ENCODE results near the gene IGFL4.

IGFL4 gene

DNA sequence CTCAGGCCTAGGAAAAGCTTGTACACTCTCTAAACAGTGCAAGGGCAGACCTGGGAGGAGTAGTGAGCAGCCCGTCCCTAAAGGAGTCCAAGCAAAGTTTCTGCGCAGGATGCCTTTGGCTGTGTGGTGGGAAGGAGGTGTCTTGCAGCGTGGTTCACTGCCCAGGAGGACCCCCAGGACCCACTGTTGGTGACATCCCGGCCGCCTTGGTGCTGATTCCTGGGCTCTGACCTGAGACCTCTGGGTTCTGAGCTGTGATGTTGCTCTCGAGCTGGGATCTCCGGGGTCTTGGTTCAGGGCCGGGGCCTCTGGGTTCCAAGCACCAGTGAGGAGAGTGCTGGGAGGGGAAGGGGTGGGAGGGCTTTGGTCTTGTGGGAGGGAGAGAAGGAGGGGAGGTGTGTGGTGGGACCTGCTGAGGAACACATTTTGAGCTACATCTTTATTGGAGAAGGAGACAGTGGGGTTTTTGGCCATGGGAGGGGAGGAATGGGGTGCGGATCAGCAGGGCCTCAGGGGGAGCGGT lies 22.0 kb downstream of the IGFL4 start:
- DNase-seq = no peak

DNA sequence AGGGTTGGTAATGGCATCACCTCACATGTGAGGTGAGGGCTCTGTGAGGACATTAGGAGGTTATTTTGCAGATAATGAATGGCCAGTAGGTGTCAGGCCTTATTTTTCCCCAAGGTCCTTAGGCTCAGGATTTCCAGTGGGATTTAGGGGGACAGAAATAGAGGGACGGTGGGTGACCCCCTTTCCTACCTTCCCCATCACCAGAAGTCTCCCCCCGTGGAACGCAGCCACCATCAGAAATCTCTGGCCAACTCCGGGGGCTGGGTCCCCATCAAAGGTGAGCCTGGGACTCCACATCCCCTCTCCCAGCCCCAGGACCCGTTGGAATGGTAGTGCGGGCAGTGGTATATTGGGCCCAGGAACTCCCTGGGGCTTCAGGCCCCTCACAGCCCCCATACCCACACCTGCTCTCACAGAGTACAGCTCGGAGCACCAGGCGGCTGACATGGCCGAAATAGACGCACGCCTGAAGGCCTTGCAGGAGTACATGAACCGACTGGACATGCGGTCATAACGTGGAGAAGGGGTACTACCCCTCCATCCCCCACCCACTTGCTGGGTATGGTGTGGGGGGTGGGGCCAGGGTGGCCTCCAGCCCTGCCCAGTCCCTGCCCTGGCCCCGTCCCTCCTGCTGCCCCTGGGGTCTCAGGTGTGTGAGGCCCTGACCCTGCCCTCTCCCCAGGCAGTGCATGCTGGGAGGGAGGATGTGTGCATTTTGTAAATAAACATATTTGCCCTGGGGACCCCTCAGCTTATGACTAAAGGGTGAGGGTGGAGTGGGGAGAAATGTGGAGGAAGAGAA lies 22.7 kb downstream of the IGFL4 start:
- no peak for DNase-seq

DNA sequence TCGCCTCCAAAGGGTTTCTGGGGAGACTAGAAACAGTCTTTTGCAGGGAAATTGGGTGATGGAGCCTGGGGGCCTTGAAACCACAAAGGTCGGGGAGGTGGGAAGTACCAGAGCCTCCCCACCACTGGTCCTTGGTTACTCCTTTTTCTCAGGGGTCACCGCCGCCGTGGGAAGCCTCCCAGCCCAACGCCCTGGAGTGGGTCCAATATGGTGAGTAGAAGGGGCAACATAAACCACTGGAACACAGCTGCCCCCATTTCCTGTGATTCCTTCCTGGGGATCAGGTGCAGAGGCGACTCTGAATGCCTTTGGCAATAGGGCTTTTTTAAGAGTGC lies 23.7 kb downstream of the IGFL4 start:
- DNase-seq = no peak

DNA sequence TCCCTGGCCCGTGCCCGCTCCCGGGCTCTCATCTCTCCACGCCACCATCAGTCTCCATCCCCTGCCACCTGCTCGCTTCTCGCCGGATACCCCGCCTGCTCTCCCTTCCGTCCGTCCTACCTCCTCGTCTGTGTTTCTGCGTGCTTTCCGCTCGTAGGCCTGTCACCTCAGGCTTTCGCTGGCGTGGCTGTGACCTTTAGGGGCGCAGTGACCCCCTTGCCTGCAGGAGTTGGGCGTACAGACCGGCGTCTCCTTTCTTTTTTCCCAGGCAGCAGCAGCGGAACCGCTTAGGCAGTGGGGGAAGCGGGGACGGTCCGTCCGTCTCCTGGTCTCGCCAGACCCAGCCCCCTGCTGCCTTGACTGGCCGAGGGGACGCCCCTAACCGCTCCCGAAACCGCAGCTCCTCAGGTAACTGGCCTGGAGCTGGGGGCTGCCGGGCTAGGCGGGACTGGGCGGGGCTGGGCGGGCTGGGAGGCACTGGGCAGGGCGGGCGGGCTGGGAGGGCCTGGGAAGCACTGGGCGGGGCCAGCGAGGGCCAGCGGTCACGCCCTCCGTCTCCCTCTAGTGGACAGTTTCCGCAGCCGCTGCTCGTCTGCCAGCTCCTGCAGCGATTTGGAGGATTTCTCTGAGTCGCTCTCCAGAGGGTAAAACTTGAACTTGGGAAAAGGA lies 24.2 kb downstream of the IGFL4 start:
- peak; percentile 61 for DNase-seq

DNA sequence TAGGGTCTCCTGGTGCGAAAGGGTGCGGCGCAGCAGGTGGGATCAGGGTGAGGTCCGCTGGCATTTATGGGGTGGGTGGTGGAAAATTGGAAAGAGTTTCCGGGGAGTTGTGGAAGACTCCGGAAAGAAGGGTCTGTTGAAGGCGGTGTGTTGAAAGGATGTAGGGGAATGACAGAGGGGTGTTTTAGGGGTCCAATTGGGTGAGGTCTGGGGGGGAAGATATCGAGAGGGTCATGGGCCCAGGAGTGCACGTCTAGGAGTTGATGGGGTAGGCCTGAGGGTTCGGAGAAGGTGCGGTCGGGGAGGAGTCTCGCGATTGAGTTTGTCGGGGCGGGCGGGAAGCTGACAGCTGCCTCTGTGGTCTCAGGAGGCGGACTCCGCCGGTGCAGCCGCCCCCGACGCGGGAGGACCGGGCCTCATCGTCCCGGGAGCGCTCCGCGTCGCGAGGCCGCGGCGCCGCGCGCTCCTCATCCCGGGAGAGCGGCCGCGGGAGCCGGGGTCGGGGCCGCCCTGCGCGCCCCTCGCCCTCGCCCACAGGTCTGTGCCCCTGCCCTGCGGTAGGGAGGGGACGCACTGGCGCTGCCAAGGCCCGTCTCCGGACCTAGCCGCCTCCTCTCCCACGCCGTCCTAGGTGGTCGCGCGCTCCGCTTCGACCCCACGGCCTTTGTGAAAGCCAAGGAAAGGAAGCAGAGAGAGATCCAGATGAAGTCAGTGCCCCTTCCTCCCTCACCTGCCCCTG lies 24.9 kb downstream of the IGFL4 start:
- no peak for DNase-seq

DNA sequence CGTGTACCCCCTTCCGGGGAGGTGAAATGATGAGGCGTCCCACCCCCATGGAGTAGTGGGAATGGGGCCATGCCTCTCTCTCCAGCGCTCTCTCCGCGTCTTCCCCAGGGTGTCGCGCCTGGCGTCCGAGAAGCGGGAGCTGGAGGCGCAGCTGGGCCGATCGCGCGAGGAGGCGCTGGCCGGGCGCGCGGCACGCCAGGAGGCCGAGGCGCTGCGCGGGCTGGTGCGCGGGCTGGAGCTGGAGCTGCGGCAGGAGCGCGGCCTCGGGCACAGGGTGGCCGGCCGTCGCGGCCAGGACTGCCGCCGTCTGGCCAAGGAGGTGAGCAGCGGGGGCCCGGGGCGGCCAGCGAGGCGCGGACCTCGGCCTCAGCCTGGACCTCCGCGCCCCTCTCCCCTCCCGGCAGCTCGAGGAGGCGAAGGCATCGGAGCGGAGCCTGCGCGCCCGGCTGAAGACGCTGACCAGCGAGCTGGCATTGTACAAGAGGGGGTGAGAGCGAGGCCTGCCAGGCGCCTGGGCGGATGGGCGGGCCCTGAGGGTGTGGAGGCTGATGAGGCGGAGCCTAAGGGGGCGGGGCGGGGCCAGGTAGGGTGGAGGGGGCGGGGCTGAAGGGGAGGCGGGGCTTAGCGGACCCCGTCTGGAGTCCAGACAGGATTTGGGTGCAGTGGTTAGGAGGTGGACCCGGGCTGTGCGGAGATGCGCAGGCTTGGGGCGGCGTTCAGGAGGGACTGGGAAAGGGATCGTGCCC lies 25.7 kb downstream of the IGFL4 start:
- peak; percentile 61 for DNase-seq

DNA sequence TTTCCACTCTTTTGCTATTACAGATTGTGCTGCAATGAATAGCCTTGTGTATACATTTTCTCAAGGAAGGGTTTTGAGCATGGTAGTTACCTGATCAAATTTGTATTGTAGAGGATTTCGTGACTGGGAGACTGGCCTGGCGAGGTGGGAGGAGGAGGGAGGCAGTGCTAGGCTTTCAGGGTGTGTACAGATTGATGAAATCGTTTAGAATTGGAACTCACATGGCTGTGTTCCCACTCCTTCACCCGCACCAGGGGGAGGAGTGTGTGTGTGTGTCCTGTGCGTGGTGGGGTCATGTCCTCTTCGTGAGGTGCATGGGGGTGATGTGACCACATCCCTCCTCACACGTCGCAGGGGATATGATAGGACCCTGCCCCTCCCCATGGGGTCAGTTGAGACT lies 26.3 kb downstream of the IGFL4 start:
- no peak for DNase-seq

DNA sequence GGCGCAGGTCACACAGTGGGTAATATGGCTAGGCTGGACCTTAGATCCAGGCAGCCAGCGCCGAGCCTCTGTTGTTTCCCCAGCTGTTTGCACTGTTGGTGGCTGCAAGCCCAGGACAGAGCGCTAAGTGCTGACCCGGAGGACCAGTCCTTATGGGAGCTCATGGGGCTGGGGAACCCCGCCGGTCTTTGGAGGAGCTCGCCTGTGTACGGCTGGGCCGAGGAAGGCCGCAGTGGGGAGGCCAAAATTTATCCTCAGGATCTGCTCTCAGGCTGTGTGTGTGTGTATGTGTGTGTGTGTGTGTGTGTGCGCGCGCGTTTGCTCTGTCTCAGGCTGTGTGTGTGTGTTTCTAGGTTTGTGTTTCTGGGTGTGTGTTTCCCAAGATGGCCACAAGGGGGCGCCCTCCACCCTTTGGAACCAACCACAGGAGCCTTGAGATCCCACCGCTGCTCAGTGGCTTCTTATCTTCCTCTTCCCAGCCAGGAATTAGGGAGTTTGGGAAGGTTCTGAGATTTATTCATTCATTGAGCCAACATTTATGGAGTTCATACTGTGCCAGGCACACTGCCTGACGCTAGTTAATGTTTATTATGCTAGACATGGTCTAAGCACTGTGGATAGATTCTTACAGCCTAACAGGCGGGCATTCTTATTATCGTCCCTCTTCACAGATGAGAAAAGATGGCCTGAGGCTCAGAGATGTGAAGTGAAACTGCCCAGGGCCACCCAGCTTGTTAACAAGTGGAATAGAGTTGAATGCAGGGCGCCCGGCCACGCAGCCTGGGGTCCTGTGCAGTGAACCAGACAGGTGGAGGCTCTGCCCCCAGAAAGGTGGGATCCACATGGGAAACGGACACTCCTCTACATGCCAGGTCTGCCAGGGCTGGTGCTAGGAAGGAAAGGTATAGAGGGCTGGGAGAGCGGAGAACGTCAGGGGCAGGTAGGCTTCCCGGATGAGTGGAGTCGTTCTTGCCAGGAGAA lies 31.0 kb downstream of the IGFL4 start:
- peak; percentile 23 for DNase-seq

DNA sequence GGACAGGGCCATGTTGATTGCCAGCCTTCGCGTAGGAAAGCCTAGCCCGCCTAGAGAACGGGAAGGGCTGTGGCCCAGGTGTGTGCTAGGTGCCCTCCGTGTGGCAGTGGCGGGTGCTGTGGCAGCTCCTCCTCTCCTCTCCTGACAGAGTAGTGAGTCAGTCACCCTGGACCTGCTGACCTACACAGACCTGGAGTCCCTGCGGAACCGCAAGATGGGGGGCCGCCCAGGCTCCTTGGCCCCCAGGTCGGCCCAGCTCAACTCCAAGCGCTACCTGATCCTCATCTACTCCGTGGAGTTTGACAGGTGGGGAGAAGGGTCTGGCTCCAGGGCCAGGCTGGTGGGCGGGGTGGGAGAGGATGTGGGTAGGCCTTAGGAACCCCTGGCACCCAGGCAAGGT lies 34.4 kb downstream of the IGFL4 start:
- no peak for DNase-seq

DNA sequence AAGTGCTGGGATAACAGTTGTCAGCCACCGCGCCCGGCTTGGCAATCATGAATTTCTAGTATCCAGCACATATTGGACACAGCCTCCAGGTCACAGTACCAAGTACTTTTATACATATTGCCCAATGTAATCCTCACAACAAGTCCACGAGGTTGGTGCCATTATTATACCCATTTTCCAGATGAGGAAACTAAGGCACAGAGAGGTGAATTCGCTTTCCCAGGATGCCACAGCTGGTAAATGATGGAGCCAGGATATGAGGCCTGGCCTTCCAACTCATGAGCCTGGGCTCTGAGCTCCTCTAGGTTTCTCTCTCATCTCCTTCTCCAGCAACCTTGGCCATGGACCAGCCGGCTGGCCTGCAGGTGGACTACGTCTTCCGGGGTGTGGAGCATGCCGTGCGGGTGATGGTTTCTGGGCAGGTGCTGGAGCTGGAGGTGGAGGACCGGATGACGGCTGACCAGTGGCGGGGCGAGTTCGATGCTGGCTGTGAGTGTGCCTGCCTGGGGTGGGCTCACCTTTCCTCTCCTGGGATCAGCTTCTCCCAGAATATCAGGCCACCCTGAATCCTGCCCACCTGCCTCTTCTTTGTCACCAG lies 38.0 kb downstream of the IGFL4 start:
- DNase-seq = no peak

DNA sequence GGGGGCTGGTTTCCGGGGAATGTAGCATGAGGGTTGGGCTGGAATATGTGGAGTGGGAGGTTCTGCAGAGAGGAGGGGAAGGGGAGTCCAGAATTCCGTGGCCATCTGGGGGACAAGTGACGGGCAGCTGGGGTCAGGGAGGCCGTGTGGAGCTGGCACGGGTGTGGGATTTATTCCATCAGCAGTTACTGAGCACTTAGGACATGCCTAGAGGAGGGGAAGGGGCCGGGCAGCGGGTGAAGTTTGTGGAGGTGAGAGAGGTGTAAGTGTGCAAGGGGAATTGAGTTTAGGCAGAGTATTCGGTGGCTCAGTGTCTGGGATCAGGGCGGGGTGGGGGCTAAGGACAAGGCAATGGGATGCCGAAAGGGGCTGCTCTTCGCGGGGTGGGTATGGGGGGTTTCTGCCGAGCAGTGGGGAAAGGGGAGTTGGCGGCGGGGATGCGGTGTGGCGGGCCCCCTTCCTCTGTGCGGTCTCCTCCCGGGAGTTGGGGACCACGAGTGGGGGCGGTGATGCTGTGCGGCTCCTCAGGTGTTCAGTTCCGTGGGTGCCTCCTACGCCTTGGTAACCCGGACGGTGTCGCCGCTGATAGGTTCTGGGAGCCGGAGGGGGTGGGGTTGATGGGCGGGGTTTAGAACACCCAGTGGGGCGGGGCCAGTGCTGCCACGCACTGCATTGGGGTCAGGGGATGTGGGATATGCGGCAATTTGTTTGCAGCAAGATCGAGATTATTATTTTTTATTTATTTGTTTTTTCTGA lies 40.1 kb downstream of the IGFL4 start:
- no peak for DNase-seq

DNA sequence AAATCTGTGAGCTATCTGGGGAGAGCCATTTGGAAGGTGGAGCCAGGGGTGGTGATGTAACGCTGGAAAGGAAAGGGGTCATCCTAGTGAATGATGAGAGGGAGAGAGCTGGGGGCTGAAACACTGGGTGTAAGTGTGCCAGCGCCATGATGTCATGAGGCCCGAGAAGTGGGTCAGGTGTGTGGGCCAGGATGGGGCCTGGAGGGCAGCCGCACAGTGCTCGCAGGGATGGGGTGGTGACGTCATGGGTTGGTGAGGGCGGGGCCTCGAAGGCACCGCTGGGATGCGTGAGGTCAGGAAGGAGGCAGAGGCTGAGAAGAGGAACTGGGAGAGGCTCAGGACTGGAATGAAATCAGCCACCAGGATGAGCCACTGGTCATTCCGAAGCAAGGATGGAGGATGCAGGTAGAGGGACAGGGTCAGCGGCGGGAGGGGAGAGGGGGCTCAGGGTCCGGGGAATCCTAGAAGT lies 41.1 kb downstream of the IGFL4 start:
- no peak for DNase-seq

DNA sequence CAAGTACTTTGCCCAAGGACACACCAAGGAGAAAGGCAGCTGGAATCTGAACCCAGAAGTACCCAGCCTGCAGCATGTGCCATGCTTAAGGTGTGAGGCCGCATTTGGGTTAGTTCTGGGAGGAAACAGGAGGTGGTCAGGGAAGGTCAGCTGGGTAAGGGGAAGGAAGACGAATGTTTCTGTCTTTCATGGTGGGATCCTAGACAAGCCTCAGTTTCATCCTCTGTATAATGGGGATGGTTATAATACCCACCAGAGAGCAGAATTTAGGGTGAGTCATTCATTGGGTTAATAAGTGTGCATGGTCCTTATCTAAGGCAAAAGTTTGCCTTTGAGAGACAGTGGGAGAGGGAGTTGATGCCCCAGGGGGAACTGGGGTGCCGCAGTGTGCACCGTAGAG lies 42.0 kb downstream of the IGFL4 start:
- DNase-seq = no peak

DNA sequence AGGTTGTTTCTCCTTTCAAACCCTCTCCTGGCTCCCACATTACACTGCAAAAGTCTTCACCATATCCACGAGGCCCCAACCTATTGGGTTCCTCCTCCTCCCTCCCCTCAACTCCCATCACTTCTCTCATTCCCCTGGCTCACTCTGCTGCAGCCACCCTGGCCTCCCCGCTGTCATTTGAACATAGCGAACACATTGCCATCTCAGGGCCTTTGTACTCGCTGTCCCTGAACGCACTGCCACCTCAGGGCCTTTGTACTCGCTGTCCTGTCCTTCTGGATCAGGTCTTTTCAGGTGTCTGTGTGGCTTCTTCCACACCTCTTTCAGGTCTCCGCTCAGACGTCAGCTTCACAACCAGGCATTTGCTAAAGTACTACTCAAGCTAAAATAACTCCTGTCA lies 43.9 kb downstream of the IGFL4 start:
- DNase-seq = no peak

DNA sequence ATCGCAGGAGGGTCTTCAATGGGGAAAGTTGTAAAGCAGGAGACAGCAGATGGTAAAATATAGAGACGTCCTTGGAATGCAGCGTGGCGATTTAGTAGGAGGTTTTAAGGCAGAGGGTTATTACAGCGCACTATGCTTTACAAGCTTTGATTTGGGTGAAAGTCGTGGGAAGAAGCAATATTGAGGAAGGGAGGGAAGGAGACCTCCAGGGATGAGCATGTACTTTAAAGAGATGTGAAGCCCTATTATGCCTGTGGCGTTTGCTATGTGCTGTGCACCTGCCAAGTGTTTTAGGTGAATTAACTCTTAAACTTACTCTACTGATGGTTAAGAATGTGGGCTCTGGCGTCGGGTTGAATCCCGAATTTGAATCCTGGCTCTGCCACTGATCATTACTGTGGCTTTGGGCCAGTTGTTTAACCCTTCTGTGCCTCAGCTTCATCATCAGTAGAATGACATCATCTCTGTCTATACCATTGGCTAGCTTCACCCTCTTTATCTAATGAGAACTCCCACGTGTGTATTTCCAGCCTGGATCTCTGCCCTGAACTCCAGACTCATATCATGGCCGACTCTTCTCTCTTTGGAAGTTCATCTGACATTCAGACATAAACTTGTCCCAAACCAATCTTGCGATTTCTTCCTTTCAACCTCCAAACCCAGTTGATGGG lies 45.0 kb downstream of the IGFL4 start:
- DNase-seq = no peak

DNA sequence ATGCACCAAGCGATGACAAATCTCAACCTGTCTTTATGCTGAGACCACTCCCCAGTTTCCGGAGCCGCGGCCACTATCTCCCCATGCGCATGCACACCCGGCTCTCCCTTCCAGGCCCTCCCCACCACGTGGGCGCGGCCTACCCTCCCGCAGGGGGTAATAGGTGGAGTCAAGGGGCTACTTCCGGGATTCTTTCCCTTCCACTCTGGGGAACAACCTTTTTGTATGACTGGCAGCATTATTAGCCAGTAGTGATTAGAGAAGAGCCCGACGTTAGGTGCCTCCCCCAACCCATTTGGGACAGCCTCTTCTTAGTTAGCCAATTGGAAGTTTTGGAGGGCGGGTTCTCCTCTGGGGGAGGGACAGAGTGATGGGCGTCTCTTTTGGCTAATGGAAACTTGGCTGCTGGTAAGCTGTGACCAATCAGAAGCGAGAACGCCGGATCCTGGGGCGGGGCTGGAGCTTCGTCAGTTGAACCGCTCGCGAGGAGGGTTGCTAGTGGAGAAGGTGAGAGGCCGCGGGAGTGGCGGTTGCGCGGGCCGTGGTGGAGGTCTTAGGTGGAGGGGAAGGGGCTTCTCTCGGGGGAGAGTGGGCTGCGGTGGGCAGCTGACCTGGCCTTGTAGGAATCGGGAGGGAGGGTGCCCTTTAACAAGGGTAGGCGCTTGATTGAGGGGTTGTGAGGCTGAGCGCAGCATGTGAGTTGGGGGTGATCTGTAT lies 45.6 kb downstream of the IGFL4 start, which contains the start of gene CCDC61:
CCDC61 (plus strand) TSS at position 470 of the 717 bp plus-strand sequence. CDS start 7,552 bp downstream, outside the sequence.
- peak; percentile 99 for DNase-seq

DNA sequence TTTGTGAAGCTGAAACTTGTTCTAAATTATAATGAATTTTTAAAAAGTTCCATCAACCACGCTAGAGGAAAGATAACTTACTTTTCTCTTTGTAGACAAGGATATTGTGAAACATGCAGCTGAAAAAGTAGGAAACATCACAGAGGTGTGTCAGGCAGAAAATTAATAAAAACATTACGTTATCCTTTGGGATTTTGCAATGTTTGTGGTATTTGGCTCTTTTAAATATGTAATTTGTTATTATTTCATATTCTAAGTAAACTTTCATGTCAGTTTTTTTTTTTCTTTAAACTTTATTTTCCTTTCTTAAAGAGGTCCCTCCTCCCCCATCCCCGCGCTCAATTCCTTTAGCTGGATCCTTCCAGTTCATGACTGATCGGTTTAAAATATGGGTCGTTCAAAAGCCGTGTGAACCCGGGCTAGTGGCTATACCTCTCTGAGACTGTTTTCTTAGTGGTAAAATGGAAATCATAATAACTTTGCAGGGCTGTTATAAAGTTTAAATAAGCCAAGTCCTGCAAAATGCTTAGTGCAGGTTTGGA lies 46.3 kb downstream of the IGFL4 start:
- no peak for DNase-seq

DNA sequence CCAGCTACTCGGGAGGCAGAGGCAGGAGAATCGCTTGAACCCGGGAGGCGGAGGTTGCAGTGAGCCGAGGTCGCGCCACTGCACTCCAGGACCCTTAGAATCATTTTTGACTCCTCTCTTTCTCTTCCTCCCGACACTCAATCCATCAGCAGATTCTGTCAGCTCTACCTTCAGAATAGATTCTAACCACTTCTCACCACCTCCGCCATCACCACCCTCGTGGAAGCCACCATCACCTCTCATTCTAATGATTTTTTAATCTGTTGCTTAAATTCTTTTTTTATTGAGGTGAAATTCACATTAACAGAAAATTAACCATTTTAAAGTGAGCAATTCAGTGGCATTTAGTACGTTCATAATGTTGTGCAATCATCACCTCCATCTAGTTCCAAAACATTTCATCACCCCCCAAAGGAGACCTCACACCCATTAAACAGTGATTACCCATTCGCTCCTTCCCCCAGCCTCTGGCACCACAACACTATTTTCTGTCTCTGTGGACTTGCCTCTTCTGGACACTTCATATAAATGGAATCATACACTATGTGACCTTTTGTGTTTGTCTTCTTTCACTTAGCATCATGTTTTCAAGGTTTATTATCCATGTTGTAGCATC lies 50.6 kb downstream of the IGFL4 start:
- no peak for DNase-seq
